Caco-2 (cell line): ENCODE measurements around the gene GPN1. TPM values are rescaled to one million over a fixed set of nuclear protein-coding genes. Genes with fewer than 3 reads are reported as not detected.

Experiments used
- BruUV-seq: library from RNA; stranded (reverse); fragments of 400-500 nt; replicated peaks from 2 replicates; lab custom pipeline; 2021; lab: Mats Ljungman, UMichigan
- CTCF ChIA-PET: fragments of 300-600 bp; sonication (Branson Sonifier 250); formaldehyde crosslinking; loops from one replicate; lab custom pipeline; 2022; ENCODE audit warnings: antibody characterized with exemption; lab: Charles Lee
- POLR2A ChIA-PET: fragments of 300-600 bp; sonication (Branson Sonifier 250); formaldehyde crosslinking; loops from one replicate; lab custom pipeline; 2022; ENCODE audit warnings: antibody characterized with exemption; lab: Charles Lee
- DNase-seq, 2 experiments: peaks; one replicate each; pipeline versions ENCODE4 v3.0.0 to v3.0.0-alpha.2; 2020 to 2022
- H3K27me3 ChIP-seq: replicated peaks from 2 replicates; pipeline ENCODE4 v1.6.0; 2011; ENCODE audit warnings: low read length; ENCODE audit not compliant: control insufficient read depth, insufficient read depth
- H3K36me3 ChIP-seq: 2 replicates; pipeline ENCODE4 v1.5.1; 2011; ENCODE audit warnings: low read length; ENCODE audit not compliant: control insufficient read depth, insufficient read depth
- H3K4me1 ChIP-seq: fragments of 250-450 bp; sonication (Bioruptor Pico); 2 replicates; pipeline ENCODE4 v1.5.1; 2020; ENCODE audit warnings: mild to moderate bottlenecking
- H3K4me3 ChIP-seq: 2 replicates; pipeline ENCODE4 v1.5.1; 2011; ENCODE audit warnings: low read depth, mild to moderate bottlenecking, control low read depth, low read length
- H3K9me3 ChIP-seq: fragments of 250-450 bp; sonication (Bioruptor Pico); 2 replicates; pipeline ENCODE4 v1.5.1; 2020; ENCODE audit warnings: mild to moderate bottlenecking, moderate library complexity
- H3K27ac Mint-ChIP-seq: one replicate; pipeline ENCODE4 v1.8.0; 2022; ENCODE audit warnings: mixed read lengths; ENCODE audit not compliant: unreplicated experiment
- H3K27me3 Mint-ChIP-seq: one replicate; pipeline ENCODE4 v1.8.0; 2022; ENCODE audit warnings: mixed read lengths; ENCODE audit not compliant: insufficient read depth, unreplicated experiment
- H3K36me3 Mint-ChIP-seq: one replicate; pipeline ENCODE4 v1.8.0; 2022; ENCODE audit warnings: mild to moderate bottlenecking, mixed read lengths; ENCODE audit not compliant: insufficient read depth, unreplicated experiment
- H3K4me1 Mint-ChIP-seq: one replicate; pipeline ENCODE4 v1.8.0; 2022; ENCODE audit warnings: low read depth, mixed read lengths; ENCODE audit not compliant: unreplicated experiment
- H3K4me3 Mint-ChIP-seq: one replicate; pipeline ENCODE4 v1.8.0; 2022; ENCODE audit warnings: mild to moderate bottlenecking, moderate library complexity, mixed read lengths; ENCODE audit not compliant: unreplicated experiment
- H3K9me3 Mint-ChIP-seq: one replicate; pipeline ENCODE4 v1.8.0; 2022; ENCODE audit warnings: mixed read lengths; ENCODE audit not compliant: unreplicated experiment
- CTCF ChIP-seq, 2 experiments: fragments of 200-600 bp in 1 of 2; IDR thresholded peaks; 1 replicate in 1 of 2; 2 replicates in 1 of 2; pipeline versions ENCODE4 v1.5.1 to v1.8.0; 2011 to 2022; ENCODE audit warnings: antibody characterized with exemption in 1 of 2, control low read depth in 1 of 2, inconsistent platforms in 1 of 2, low read depth in 1 of 2, low read length in 1 of 2, mild to moderate bottlenecking in 1 of 2, moderate library complexity in 1 of 2; ENCODE audit not compliant: insufficient read depth in 1 of 2, severe bottlenecking in 1 of 2, unreplicated experiment in 1 of 2
- intact Hi-C: fragments of 100-400 bp; cut with micrococcal nuclease; formaldehyde crosslinking; loops from one replicate; pipeline ENCODE4 v1.10.0; 2022; ENCODE audit not compliant: unreplicated experiment
- total RNA-seq: library from RNA; stranded (reverse); gene quantifications from 2 replicates; pipeline ENCODE4 v1.2.3, GENCODE V29; 2022

The GPN1 gene
- total RNA-seq, 1 experiment from 2014 or later, result 60.9 TPM

- ChIA-PET CTCF (interaction anchor here (0.7 kb wide), 1 partner anchor 187 kb away, joined by 3 read pairs; the partner anchor contains the start of gene PPM1G), POLR2A (no interaction called here)
- Mint-ChIP-seq H3K36me3 (peaks cover 60% of the 10 kb centered on the region), H3K27ac (peak overlapping the region; percentile 28), H3K4me1 (peaks cover 14% of the 10 kb centered on the region), H3K27me3 (no peaks in the 10 kb centered on the region), H3K9me3 (peaks cover 34% of the 10 kb centered on the region), H3K4me3 (no peak overlapping the region)
- TF ChIP-seq CTCF (IDR thresholded peaks at IDR 0.05; ENCODE audit: insufficient read depth in 1 of 2, low read depth in 1 of 2, low read length in 1 of 2, severe bottlenecking in 1 of 2, unreplicated experiment in 1 of 2), result no peak
- Histone ChIP-seq H3K4me1 (no peaks in the 10 kb centered on the region), H3K27me3 (no peaks in the 10 kb centered on the region), H3K4me3 (no peak overlapping the region), H3K9me3 (peaks cover 7% of the 10 kb centered on the region; the same call in 1 of the 2 replicates), H3K36me3 (no peaks in the 10 kb centered on the region; the same call in 1 of the 2 replicates)
- no peak for DNase-seq
- no TSS peak for BruUV-seq
- intact Hi-C loops, result no loop called here
These were observed 32.2 kb upstream of the GPN1 start for GRCh38 chr2:27596627-27597026.

- Histone ChIP-seq H3K36me3 (peaks cover 2% of the 10 kb centered on the region; the same call in 1 of the 2 replicates), H3K27me3 (no peaks in the 10 kb centered on the region), H3K9me3 (no peaks in the 10 kb centered on the region), H3K4me3 (no peak overlapping the region), H3K4me1 (0 out of 2 replicates have a peak, but pooled peaks cover 4% of the 10 kb centered on the region)
- Mint-ChIP-seq H3K27me3 (no peaks in the 10 kb centered on the region), H3K9me3 (no peaks in the 10 kb centered on the region), H3K27ac (no peak overlapping the region), H3K4me3 (no peak overlapping the region), H3K36me3 (peaks cover 58% of the 10 kb centered on the region), H3K4me1 (no peaks in the 10 kb centered on the region)
- no TSS peak for BruUV-seq
- intact Hi-C loops, result no loop called here
- no peak for TF ChIP-seq CTCF (IDR thresholded peaks at IDR 0.05; ENCODE audit: insufficient read depth in 1 of 2, low read depth in 1 of 2, low read length in 1 of 2, severe bottlenecking in 1 of 2, unreplicated experiment in 1 of 2)
- CTCF ChIA-PET, result no interaction called here
- DNase-seq, result no peak
- POLR2A ChIA-PET, result no interaction called here
These were observed 22.2 kb upstream of the GPN1 start for GRCh38 chr2:27606611-27607010.

- Histone ChIP-seq H3K4me3 (no peak overlapping the region), H3K36me3 (peaks cover 4% of the 10 kb centered on the region), H3K27me3 (no peaks in the 10 kb centered on the region), H3K9me3 (no peaks in the 10 kb centered on the region), H3K4me1 (no peaks in the 10 kb centered on the region)
- ChIA-PET CTCF (no interaction called here), POLR2A (interaction anchor here (0.6 kb wide), 1 partner anchor 170 kb away, joined by 3 read pairs; no protein-coding TSS in a partner anchor)
- H3K4me3 Mint-ChIP-seq, result no peak overlapping the region
- no peak for DNase-seq
- intact Hi-C loops, result no loop called here
- H3K9me3 Mint-ChIP-seq, result no peaks in the 10 kb centered on the region
- H3K36me3 Mint-ChIP-seq, result peaks cover 38% of the 10 kb centered on the region
- no peak for TF ChIP-seq CTCF (IDR thresholded peaks at IDR 0.05; ENCODE audit: insufficient read depth in 1 of 2, low read depth in 1 of 2, low read length in 1 of 2, severe bottlenecking in 1 of 2, unreplicated experiment in 1 of 2)
- no peak overlapping the region for H3K27ac Mint-ChIP-seq
- no peaks in the 10 kb centered on the region for H3K27me3 Mint-ChIP-seq
- no TSS peak for BruUV-seq
- no peaks in the 10 kb centered on the region for H3K4me1 Mint-ChIP-seq
These were observed 14.9 kb upstream of the GPN1 start for GRCh38 chr2:27613985-27614384.
